ENCODE measurements around the gene TMED9.
"Not testable (repeated sequence)": the region's sequence is repeated elsewhere in the genome, so short reads cannot be mapped to it uniquely, and the experiment has no call there.

DNA sequence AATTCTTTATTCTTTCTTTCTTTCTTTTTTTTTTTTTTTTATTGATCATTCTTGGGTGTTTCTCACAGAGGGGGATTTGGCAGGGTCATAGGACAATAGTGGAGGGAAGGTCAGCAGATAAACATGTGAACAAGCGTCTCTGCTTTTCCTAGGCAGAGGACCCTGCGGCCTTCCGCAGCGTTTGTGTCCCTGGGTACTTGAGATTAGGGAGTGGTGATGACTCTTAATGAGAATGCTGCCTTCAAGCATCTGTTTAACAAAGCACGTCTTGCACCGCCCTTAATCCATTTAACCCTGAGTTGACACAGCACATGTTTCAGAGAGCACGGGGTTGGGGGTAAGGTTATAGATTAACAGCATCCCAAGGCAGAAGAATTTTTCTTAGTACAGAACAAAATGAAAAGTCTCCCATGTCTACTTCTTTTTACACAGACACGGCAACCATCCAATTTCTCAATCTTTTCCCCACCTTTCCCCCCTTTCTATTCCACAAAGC, 32.5 kb upstream of the TMED9 start:
- not testable (repeated sequence) for TF ChIP-seq POLR2AphosphoS5, EP300 (IDR thresholded peaks at IDR 0.05)
- TF ChIP-seq, protein P1, sequence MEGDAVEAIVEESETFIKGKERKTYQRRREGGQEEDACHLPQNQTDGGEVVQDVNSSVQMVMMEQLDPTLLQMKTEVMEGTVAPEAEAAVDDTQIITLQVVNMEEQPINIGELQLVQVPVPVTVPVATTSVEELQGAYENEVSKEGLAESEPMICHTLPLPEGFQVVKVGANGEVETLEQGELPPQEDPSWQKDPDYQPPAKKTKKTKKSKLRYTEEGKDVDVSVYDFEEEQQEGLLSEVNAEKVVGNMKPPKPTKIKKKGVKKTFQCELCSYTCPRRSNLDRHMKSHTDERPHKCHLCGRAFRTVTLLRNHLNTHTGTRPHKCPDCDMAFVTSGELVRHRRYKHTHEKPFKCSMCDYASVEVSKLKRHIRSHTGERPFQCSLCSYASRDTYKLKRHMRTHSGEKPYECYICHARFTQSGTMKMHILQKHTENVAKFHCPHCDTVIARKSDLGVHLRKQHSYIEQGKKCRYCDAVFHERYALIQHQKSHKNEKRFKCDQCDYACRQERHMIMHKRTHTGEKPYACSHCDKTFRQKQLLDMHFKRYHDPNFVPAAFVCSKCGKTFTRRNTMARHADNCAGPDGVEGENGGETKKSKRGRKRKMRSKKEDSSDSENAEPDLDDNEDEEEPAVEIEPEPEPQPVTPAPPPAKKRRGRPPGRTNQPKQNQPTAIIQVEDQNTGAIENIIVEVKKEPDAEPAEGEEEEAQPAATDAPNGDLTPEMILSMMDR (IDR thresholded peaks at IDR 0.05), result not testable (repeated sequence)
